IMR-90 (cell line): ENCODE results near the gene ALOX15. TPM values are rescaled to one million over a fixed set of nuclear protein-coding genes. Genes with fewer than 3 reads are reported as not detected.

Experiments
- ATAC-seq: fragments of 200-7000 bp; cut with Tn5 transposase; 2 replicates; pipeline ENCODE4 v1.9.1; 2020; ENCODE audit warnings: low read depth, mild to moderate bottlenecking, moderate library complexity
- BruUV-seq: library from RNA; stranded (reverse); fragments of 400-500 nt; replicated peaks from 2 replicates; lab custom pipeline; 2021; lab: Mats Ljungman, UMichigan
- CTCF ChIA-PET: fragments of 300-600 bp; formaldehyde crosslinking; extraction: SDS; loops from one replicate; lab custom pipeline; 2021; ENCODE audit warnings: antibody characterized with exemption; lab: Yijun Ruan, JAX
- POLR2A ChIA-PET: fragments of 300-600 bp; sonication (Branson Sonifier 250); formaldehyde crosslinking; loops from one replicate; lab custom pipeline; 2022; ENCODE audit warnings: antibody characterized with exemption; ENCODE audit not compliant: unreplicated experiment; lab: Charles Lee
- DNase-seq: peaks from one replicate; pipeline ENCODE4 v3.0.0; 2013
- H2AFZ ChIP-seq: replicated peaks from 2 replicates; pipeline ENCODE3; 2013; ENCODE audit warnings: low read length, mild to moderate bottlenecking; ENCODE audit not compliant: poor library complexity
- H2AK5ac ChIP-seq: 2 replicates; pipeline ENCODE4 v1.6.1; 2013; ENCODE audit warnings: low read depth, low read length, inconsistent platforms
- H2AK9ac ChIP-seq: replicated peaks from 2 replicates; pipeline ENCODE3; 2013; ENCODE audit warnings: mild to moderate bottlenecking, low read depth, low read length, moderate library complexity; ENCODE audit not compliant: poor library complexity
- H2BK120ac ChIP-seq: 2 replicates; pipeline ENCODE4 v1.6.1; 2013; ENCODE audit warnings: low read depth, low read length, inconsistent platforms
- H2BK15ac ChIP-seq: 3 replicates; pipeline ENCODE4 v1.6.1; 2013; ENCODE audit warnings: low read depth, low read length, inconsistent platforms
- H2BK20ac ChIP-seq: 2 replicates; pipeline ENCODE4 v1.6.1; 2013; ENCODE audit warnings: low read depth, mild to moderate bottlenecking, inconsistent platforms, low read length, moderate library complexity
- H2BK5ac ChIP-seq: 2 replicates; pipeline ENCODE4 v1.6.1; 2013; ENCODE audit warnings: mild to moderate bottlenecking, low read depth, low read length, inconsistent platforms; ENCODE audit not compliant: poor library complexity, severe bottlenecking
- H3K14ac ChIP-seq: replicated peaks from 2 replicates; pipeline ENCODE4 v1.6.1; 2013; ENCODE audit warnings: low read depth, low read length, inconsistent platforms
- H3K18ac ChIP-seq: 2 replicates; pipeline ENCODE4 v1.6.1; 2013; ENCODE audit warnings: low read depth, low read length, control low read depth
- H3K23ac ChIP-seq: 2 replicates; pipeline ENCODE4 v1.6.1; 2013; ENCODE audit warnings: low read depth, low read length, inconsistent platforms
- H3K27ac ChIP-seq: 2 replicates; pipeline ENCODE4 v1.5.1; 2013; ENCODE audit warnings: mild to moderate bottlenecking, control low read depth, low read length; ENCODE audit not compliant: insufficient read depth
- H3K27me3 ChIP-seq: 2 replicates; pipeline ENCODE4 v1.6.1; 2013; ENCODE audit warnings: low read length; ENCODE audit not compliant: control insufficient read depth, insufficient read depth
- H3K36me3 ChIP-seq: 2 replicates; pipeline ENCODE4 v1.6.1; 2013; ENCODE audit warnings: low read length, mixed read lengths; ENCODE audit not compliant: control insufficient read depth, insufficient read depth
- H3K4ac ChIP-seq: 2 replicates; pipeline ENCODE4 v1.6.1; 2013; ENCODE audit warnings: low read depth, low read length, inconsistent platforms
- H3K4me1 ChIP-seq: 2 replicates; pipeline ENCODE4 v1.6.1; 2013; ENCODE audit warnings: low read length, mixed read lengths; ENCODE audit not compliant: control insufficient read depth, insufficient read depth
- H3K4me2 ChIP-seq: 2 replicates; pipeline ENCODE4 v1.6.1; 2013; ENCODE audit warnings: low read depth, mild to moderate bottlenecking, control low read depth, low read length, moderate library complexity
- H3K4me3 ChIP-seq: 2 replicates; pipeline ENCODE4 v1.5.1; 2013; ENCODE audit warnings: low read depth, mild to moderate bottlenecking, control low read depth, low read length, moderate library complexity; ENCODE audit not compliant: insufficient read depth
- H3K56ac ChIP-seq: 2 replicates; pipeline ENCODE4 v1.6.1; 2013; ENCODE audit warnings: low read length, inconsistent platforms; ENCODE audit not compliant: insufficient read depth; ENCODE audit errors: extremely low read depth
- H3K79me1 ChIP-seq, 2 experiments: 2 replicates each; pipeline ENCODE4 v1.6.1; 2013; ENCODE audit warnings: low read length in 2 of 2, inconsistent platforms in 1 of 2, low read depth in 1 of 2
- H3K9ac ChIP-seq: 2 replicates; pipeline ENCODE4 v1.6.1; 2013; ENCODE audit warnings: low read depth, low read length, control low read depth
- H3K9me1 ChIP-seq: 2 replicates; pipeline ENCODE4 v1.6.1; 2013; ENCODE audit warnings: low read length, inconsistent platforms; ENCODE audit not compliant: insufficient read depth
- H3K9me3 ChIP-seq: 2 replicates; pipeline ENCODE4 v1.6.1; 2013; ENCODE audit warnings: low read length; ENCODE audit not compliant: control insufficient read depth, insufficient read depth
- H4K20me1 ChIP-seq: 2 replicates; pipeline ENCODE4 v1.6.1; 2013; ENCODE audit warnings: low read length, inconsistent platforms; ENCODE audit not compliant: insufficient read depth
- H4K5ac ChIP-seq: 2 replicates; pipeline ENCODE4 v1.6.1; 2013; ENCODE audit warnings: mild to moderate bottlenecking, low read depth, low read length, control low read depth
- H4K8ac ChIP-seq, 2 experiments: 2 replicates each; pipeline ENCODE4 v1.6.1; 2013; ENCODE audit warnings: low read depth in 2 of 2, low read length in 2 of 2, control low read depth in 1 of 2, inconsistent platforms in 1 of 2
- H4K91ac ChIP-seq: 2 replicates; pipeline ENCODE4 v1.6.1; 2013; ENCODE audit warnings: low read depth, low read length, inconsistent platforms; ENCODE audit not compliant: insufficient read depth
- CEBPB ChIP-seq: IDR thresholded peaks from 2 replicates; pipeline ENCODE4 v1.6.1; 2012; ENCODE audit warnings: low read depth, low read length, improper control_type of control experiment
- CHD1 ChIP-seq: IDR thresholded peaks from 2 replicates; pipeline ENCODE4 v1.6.1; 2012; ENCODE audit warnings: low read depth, low read length, improper control_type of control experiment
- CTCF ChIP-seq: conservative IDR thresholded peaks from 2 replicates; pipeline ENCODE4 v1.5.1; 2012; ENCODE audit warnings: mild to moderate bottlenecking, low read depth, low read length, improper control_type of control experiment
- FOS ChIP-seq: fragments of 150-350 bp; IDR thresholded peaks from 2 replicates; pipeline ENCODE4 v1.6.1; 2016; ENCODE audit warnings: low read depth, low read length
- MAFK ChIP-seq: IDR thresholded peaks from 2 replicates; pipeline ENCODE4 v1.6.1; 2012; ENCODE audit warnings: low read depth, low read length, improper control_type of control experiment
- MAZ ChIP-seq: IDR thresholded peaks from 2 replicates; pipeline ENCODE4 v1.6.1; 2012; ENCODE audit warnings: low read depth, mild to moderate bottlenecking, low read length, improper control_type of control experiment, moderate library complexity, borderline replicate concordance
- MXI1 ChIP-seq: IDR thresholded peaks from 2 replicates; pipeline ENCODE4 v1.6.1; 2012; ENCODE audit warnings: low read depth, mild to moderate bottlenecking, low read length, moderate library complexity, borderline replicate concordance
- RAD21 ChIP-seq: IDR thresholded peaks from 2 replicates; pipeline ENCODE4 v1.6.1; 2012; ENCODE audit warnings: low read length, improper control_type of control experiment
- RCOR1 ChIP-seq: IDR thresholded peaks from 2 replicates; pipeline ENCODE4 v1.6.1; 2012; ENCODE audit warnings: mild to moderate bottlenecking, low read length, improper control_type of control experiment; ENCODE audit not compliant: insufficient replicate concordance
- SMC3 ChIP-seq: fragments of 150-350 bp; IDR thresholded peaks from 2 replicates; pipeline ENCODE4 v1.6.1; 2016; ENCODE audit warnings: low read depth, mild to moderate bottlenecking, antibody characterized with exemption, low read length, moderate library complexity
- WGBS, 2 experiments: methylation state at CpG; one replicate each; pipeline versions ENCODE4 v1.1.5 to v1.1.7; 2013; ENCODE audit warnings: missing lambda C conversion rate in 2 of 2; ENCODE audit not compliant: insufficient read length in 1 of 2; ENCODE audit errors: extremely low coverage in 2 of 2; 5-methylcytosine and 5-hydroxymethylcytosine counted together
- dilution Hi-C: fragments of 300-500 bp; cut with HindIII; formaldehyde crosslinking; loops from one replicate; pipeline ENCODE4 v1.14.3; 2018; ENCODE audit warnings: low sequenced_read_pairs; ENCODE audit not compliant: unreplicated experiment
- in situ Hi-C: fragments of 300-500 bp; cut with MboI; formaldehyde crosslinking; loops from 3 replicates; pipeline ENCODE4 v1.14.3; 2019; ENCODE audit warnings: low sequenced_read_pairs, inconsistent platforms, mixed read lengths
- intact Hi-C: fragments of 100-400 bp; cut with micrococcal nuclease; formaldehyde crosslinking; loops from 2 replicates; pipeline ENCODE4 v1.10.0; 2022
- polyA plus RNA-seq, 3 experiments: library from polyadenylated mRNA; depleted of rRNA; stranded (reverse); fragments of >200 nt; gene quantifications; 2 replicates each; pipeline ENCODE4 v1.2.3, GENCODE V29; 2012; ENCODE audit warnings: low replicate concordance in 1 of 3
- total RNA-seq: library from RNA; depleted of rRNA; stranded (reverse); fragments of >200 nt; gene quantifications from 2 replicates; pipeline ENCODE4 v1.2.3, GENCODE V29; 2012

Gene ALOX15
- total and polyA plus RNA-seq, 2 of the 4 experiments (the other 2 are of a cell fraction) = not detected

GRCh38 chr17:4625181-4625617 is 16.3 kb downstream of the ALOX15 start:
- Histone ChIP-seq H4K20me1 (no peaks in the 10 kb centered on the region), H3K4me3 (no peak overlapping the region), H2BK5ac (no peak overlapping the region), H3K27ac (no peak overlapping the region), H3K4me2 (no peak overlapping the region), H3K9me3 (no peaks in the 10 kb centered on the region), H3K36me3 (no peaks in the 10 kb centered on the region), H3K79me1 (no peaks in the 10 kb centered on the region), H3K4ac (no peak overlapping the region), H3K27me3 (peaks cover 15% of the 10 kb centered on the region), H4K91ac (no peak overlapping the region), H3K9ac (no peak overlapping the region), H3K56ac (no peak overlapping the region), H2BK120ac (no peak overlapping the region), H2AFZ (no peak overlapping the region), H3K14ac (no peak overlapping the region), H3K4me1 (no peaks in the 10 kb centered on the region; the same call in 1 of the 2 replicates), H3K18ac (no peak overlapping the region), H2BK20ac (no peak overlapping the region), H4K8ac (no peak overlapping the region), H3K23ac (no peak overlapping the region), H2BK15ac (no peak overlapping the region), H2AK9ac (no peak overlapping the region), H2AK5ac (no peak overlapping the region), H3K9me1 (no peaks in the 10 kb centered on the region), H4K5ac (no peak overlapping the region)
- intact Hi-C loops = no loop called here
- DNase-seq (peak; percentile 13), ATAC-seq (no peak)
- WGBS, 2 experiments = no CpG with 5 or more reads among the region's 12 CpGs
- in situ Hi-C loops = loop anchor here (10.0 kb wide), 1 partner anchor 200 kb away; no protein-coding TSS in a partner anchor
- POLR2A ChIA-PET = no interaction called here
- BruUV-seq = no TSS peak
- CTCF ChIA-PET = interaction anchor here (0.6 to 3.1 kb wide), 4 partner anchors 17 to 96 kb away, joined by 3 to 26 read pairs (median 4); no protein-coding TSS in a partner anchor
- TF ChIP-seq CHD1 (no peak), SMC3 (no peak), MXI1 (no peak), RCOR1 (no peak), MAFK (no peak), CTCF (no peak), FOS (no peak), CEBPB (no peak), RAD21 (no peak), MAZ (no peak)
- dilution Hi-C loops = no loop called here
